DOHH2 (cell line): ENCODE results near the gene CRHR1.
A peak's percentile ranks its signal among the peaks of the same experiment; 100 is the strongest.

ENCODE experiments used
- H3F3A ChIP-seq: fragments of 200-600 bp; sonication (generic), shearing (Covaris generic); 2 replicates; pipeline ENCODE4 v1.6.0; 2016; ENCODE audit warnings: antibody characterized with exemption, mild to moderate bottlenecking; ENCODE audit not compliant: control insufficient read depth, insufficient read depth
- H3K27ac ChIP-seq: fragments of 200-600 bp; sonication (generic); 2 replicates; pipeline ENCODE4 v1.5.1; 2014; ENCODE audit warnings: low read depth, mild to moderate bottlenecking, low read length, moderate library complexity
- H3K27me3 ChIP-seq: fragments of 200-600 bp; sonication (generic); 2 replicates; pipeline ENCODE4 v1.6.1; 2014; ENCODE audit warnings: mild to moderate bottlenecking, low read length, mixed read lengths; ENCODE audit not compliant: control insufficient read depth
- H3K36me3 ChIP-seq: fragments of 200-600 bp; sonication (generic); 2 replicates; pipeline ENCODE4 v1.6.1; 2014; ENCODE audit warnings: mild to moderate bottlenecking, low read length, moderate library complexity, mixed read lengths; ENCODE audit not compliant: control insufficient read depth
- H3K4me1 ChIP-seq: fragments of 200-600 bp; sonication (generic); 2 replicates; pipeline ENCODE4 v1.6.1; 2014; ENCODE audit warnings: mild to moderate bottlenecking, low read length, mixed read lengths; ENCODE audit not compliant: control insufficient read depth
- H3K4me2 ChIP-seq: fragments of 200-600 bp; sonication (generic); 2 replicates; pipeline ENCODE4 v1.6.0; 2014; ENCODE audit warnings: mild to moderate bottlenecking, low read length, moderate library complexity
- H3K4me3 ChIP-seq: fragments of 200-600 bp; sonication (generic); 2 replicates; pipeline ENCODE4 v1.5.1; 2014; ENCODE audit warnings: mild to moderate bottlenecking, low read length, mixed read lengths
- H3K79me2 ChIP-seq: fragments of 200-600 bp; sonication (generic); 2 replicates; pipeline ENCODE4 v1.6.1; 2014; ENCODE audit warnings: mild to moderate bottlenecking, low read length, mixed read lengths; ENCODE audit not compliant: control insufficient read depth
- H3K9me2 ChIP-seq: fragments of 200-600 bp; sonication (generic); replicated peaks from 2 replicates; pipeline ENCODE4 v1.6.1; 2014; ENCODE audit warnings: mild to moderate bottlenecking, low read length, mixed read lengths; ENCODE audit not compliant: control insufficient read depth
- H3K9me3 ChIP-seq: fragments of 200-600 bp; sonication (generic); 2 replicates; pipeline ENCODE4 v1.6.1; 2014; ENCODE audit warnings: antibody characterized with exemption, low read length, mixed read lengths; ENCODE audit not compliant: control insufficient read depth, insufficient read depth
- H4K20me1 ChIP-seq: fragments of 200-600 bp; sonication (generic); 2 replicates; pipeline ENCODE4 v1.6.0; 2014; ENCODE audit warnings: low read depth, mild to moderate bottlenecking, antibody characterized with exemption, low read length, moderate library complexity; ENCODE audit not compliant: control insufficient read depth, insufficient read depth
- EZH2phosphoT487 ChIP-seq: fragments of 200-600 bp; sonication (generic); IDR thresholded peaks from 2 replicates; pipeline ENCODE4 v1.6.1; 2017; ENCODE audit warnings: borderline replicate concordance, mild to moderate bottlenecking, antibody characterized with exemption, low read length, moderate library complexity, mixed read lengths
- TF ChIP-seq, protein P1 (sequence below): fragments of 200-600 bp; sonication (generic); IDR thresholded peaks from one replicate; pipeline ENCODE4 v1.5.1; 2014; ENCODE audit warnings: antibody characterized with exemption, mild to moderate bottlenecking, low read depth, low read length; ENCODE audit not compliant: poor library complexity, severe bottlenecking

CRHR1 gene

DNA sequence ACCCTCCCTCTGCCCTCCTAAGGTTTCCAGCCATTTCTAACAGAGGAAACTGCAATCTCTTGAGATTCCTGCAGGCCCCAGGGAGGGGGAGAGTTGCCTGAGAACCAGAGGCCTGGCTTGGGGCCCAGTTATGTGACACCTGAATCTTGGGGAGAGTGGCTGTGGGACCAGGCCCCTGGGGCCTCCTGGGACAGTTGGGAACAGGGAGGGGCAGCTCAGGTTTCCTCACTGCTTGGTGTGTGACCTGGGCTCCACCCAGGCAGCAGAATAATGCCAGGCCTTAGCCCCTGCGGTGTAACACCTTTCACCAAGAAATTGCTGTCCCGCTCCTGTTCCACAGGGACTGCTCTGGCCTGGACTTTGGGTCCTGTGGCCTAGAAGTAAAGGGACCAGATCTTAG is 44.3 kb upstream of the CRHR1 start:
- Histone ChIP-seq H4K20me1 (no peaks in the 10 kb centered on the region), H3F3A (no peaks in the 10 kb centered on the region), H3K36me3 (no peaks in the 10 kb centered on the region), H3K4me3 (no peak overlapping the region), H3K27me3 (peaks cover 18% of the 10 kb centered on the region), H3K4me1 (peaks cover 6% of the 10 kb centered on the region; the same call in 1 of the 2 replicates), H3K4me2 (no peak overlapping the region), H3K27ac (no peak overlapping the region), H3K9me2 (no peaks in the 10 kb centered on the region), H3K79me2 (no peaks in the 10 kb centered on the region), H3K9me3 (0 out of 2 replicates have a peak, but pooled peaks cover 5% of the 10 kb centered on the region)
- TF ChIP-seq, protein P1, sequence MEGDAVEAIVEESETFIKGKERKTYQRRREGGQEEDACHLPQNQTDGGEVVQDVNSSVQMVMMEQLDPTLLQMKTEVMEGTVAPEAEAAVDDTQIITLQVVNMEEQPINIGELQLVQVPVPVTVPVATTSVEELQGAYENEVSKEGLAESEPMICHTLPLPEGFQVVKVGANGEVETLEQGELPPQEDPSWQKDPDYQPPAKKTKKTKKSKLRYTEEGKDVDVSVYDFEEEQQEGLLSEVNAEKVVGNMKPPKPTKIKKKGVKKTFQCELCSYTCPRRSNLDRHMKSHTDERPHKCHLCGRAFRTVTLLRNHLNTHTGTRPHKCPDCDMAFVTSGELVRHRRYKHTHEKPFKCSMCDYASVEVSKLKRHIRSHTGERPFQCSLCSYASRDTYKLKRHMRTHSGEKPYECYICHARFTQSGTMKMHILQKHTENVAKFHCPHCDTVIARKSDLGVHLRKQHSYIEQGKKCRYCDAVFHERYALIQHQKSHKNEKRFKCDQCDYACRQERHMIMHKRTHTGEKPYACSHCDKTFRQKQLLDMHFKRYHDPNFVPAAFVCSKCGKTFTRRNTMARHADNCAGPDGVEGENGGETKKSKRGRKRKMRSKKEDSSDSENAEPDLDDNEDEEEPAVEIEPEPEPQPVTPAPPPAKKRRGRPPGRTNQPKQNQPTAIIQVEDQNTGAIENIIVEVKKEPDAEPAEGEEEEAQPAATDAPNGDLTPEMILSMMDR, result no peak
- no peak for TF ChIP-seq EZH2phosphoT487

DNA sequence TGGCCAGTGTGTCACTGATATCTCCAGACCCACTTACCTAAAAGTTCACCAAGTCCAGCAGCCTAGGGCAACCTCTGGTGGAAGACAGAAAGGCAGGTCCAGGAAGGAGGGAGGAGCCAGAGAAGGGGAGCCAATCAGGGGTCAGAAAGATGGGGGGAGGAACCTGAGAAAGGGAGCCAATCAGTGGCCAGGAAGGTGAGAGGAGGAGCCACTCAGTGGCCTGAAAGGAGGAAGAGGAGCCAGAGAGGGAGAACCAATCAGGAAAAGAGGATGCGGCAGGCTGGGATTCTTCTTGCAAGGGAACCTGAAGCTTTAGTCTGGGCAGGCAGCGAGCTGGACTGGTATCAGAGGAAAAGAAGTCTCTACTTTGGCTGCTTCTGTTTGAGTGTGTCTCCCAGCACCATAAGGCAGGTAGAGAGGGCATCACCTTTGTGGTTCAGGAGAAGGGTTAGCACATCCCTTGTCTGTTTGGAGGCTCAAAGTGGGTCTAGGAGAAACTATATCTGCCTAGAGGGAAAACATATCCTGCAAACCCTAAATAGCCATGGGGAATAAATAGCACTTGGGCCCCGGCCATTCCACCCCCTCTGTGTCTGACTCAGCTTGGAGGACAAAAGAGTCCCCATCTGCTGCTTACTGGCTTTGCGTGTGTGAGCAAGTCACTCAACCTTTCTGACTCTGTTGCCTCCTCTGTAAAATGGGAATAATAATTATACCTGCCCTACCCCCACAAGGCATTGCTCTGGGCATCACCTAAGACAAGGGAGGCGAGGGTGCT is 43.4 kb upstream of the CRHR1 start:
- no peaks in the 10 kb centered on the region for H4K20me1 ChIP-seq
- H3K4me2 ChIP-seq, result peak overlapping the region; percentile 28
- no peaks in the 10 kb centered on the region for H3K36me3 ChIP-seq
- peak overlapping the region; percentile 32 for H3K4me3 ChIP-seq
- H3K9me2 ChIP-seq, result no peaks in the 10 kb centered on the region
- TF ChIP-seq, protein P1, result no peak
- TF ChIP-seq EZH2phosphoT487, result no peak
- no peaks in the 10 kb centered on the region for H3F3A ChIP-seq
- no peak overlapping the region for H3K27ac ChIP-seq
- peaks cover 9% of the 10 kb centered on the region; the same call in 1 of the 2 replicates for H3K4me1 ChIP-seq
- 0 out of 2 replicates have a peak, but pooled peaks cover 5% of the 10 kb centered on the region for H3K9me3 ChIP-seq
- peaks cover 25% of the 10 kb centered on the region for H3K27me3 ChIP-seq
- H3K79me2 ChIP-seq, result no peaks in the 10 kb centered on the region

GRCh38 chr17:45742251-45742650 is 41.9 kb upstream of the CRHR1 start:
- Histone ChIP-seq H3K9me3 (0 out of 2 replicates have a peak, but pooled peaks cover 5% of the 10 kb centered on the region), H3K4me2 (no peak overlapping the region), H3K4me1 (peaks cover 9% of the 10 kb centered on the region; the same call in 1 of the 2 replicates), H4K20me1 (no peaks in the 10 kb centered on the region), H3K79me2 (no peaks in the 10 kb centered on the region), H3K9me2 (no peaks in the 10 kb centered on the region), H3K27ac (no peak overlapping the region), H3K4me3 (no peak overlapping the region), H3F3A (no peaks in the 10 kb centered on the region), H3K27me3 (peaks cover 19% of the 10 kb centered on the region), H3K36me3 (no peaks in the 10 kb centered on the region)
- TF ChIP-seq EZH2phosphoT487, result no peak
- TF ChIP-seq, protein P1, result no peak
